HG02852 (cell line): ENCODE data around the gene HECTD1.
"Not testable (repeated sequence)": the region's sequence is repeated elsewhere in the genome, so short reads cannot be mapped to it uniquely, and the experiment has no call there.

Source experiments
- ATAC-seq: cut with Tn5 transposase; IDR thresholded peaks from one replicate; pipeline ENCODE4 v1.9.1; 2021; ENCODE audit warnings: mild to moderate bottlenecking, moderate library complexity; ENCODE audit not compliant: unreplicated experiment

Gene HECTD1

DNA sequence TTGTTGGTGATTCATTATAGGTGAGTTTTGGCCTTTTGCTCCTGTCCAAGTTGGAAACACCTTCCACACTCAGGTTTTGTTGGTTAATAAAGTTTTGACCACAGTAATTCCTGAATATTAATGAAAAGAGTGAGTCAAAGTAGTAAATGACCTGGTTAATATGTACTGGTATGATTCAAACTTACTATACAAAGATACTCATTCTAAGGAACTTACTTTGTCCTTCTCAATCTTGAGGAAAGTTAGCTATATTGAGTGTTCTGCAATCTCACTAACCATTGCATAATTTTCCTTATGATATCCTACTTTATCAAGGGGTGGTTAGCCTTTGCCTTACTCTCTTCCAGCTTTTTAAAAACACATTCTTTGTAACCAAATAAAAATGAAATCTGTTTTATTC, 20.9 kb upstream of the HECTD1 start:
- no peak for ATAC-seq

DNA sequence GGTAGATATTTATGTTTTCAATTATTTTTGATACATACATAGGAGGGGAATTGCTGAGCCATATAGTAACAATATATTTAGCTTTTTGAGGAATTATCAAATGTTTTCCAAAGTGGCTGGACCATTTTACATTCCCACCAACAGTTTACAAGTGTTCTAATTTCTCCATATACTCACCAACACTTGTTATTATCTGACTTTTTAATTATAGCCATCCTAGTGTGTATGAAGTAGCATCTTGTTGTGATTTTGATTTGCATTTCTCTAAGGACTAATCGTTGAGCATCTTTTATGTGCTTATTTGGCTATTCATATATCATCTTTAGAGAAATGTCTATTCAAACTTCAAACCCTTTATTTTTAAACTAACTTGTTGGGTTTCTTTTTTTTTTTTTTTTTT, 17.2 kb upstream of the HECTD1 start:
- ATAC-seq, result no peak

DNA sequence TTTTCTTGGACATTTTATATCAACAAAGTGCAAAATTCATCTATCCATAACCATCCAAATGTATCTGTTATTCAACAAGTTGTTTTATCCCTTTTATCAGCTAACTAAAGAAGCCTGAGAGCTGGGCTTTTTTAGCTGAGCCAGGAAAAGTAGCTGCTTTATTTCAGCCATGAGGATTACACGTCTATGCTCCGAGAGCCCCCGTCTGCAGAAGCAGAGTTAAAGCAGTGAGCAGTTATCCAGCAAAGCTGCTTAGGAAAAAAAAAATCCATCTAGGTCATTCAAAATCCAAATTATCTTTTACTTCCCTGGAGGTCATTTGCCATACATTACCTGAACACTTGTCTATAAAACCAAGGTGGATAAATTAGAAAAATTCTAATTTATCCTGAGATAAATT, 15.7 kb upstream of the HECTD1 start:
- ATAC-seq, result no peak

DNA sequence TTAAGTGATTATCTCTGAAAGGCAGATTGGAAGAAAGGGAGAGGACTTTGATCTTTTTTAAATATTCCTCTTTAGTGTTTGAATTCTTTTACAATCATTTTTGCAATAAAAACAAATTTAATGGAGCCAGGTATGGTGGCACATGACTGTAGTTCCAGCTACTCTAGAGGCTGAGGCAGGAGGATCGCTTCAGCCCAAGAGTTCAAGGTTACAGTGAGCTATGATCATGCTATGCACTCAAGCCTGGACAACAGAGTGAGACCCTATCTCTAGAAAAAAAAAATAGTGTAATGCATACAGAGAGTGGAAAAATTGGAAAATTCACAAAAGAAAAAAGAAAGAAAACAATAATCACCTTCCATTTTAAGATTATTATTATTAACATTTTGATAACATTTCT, 15.2 kb upstream of the HECTD1 start:
- no peak for ATAC-seq

DNA sequence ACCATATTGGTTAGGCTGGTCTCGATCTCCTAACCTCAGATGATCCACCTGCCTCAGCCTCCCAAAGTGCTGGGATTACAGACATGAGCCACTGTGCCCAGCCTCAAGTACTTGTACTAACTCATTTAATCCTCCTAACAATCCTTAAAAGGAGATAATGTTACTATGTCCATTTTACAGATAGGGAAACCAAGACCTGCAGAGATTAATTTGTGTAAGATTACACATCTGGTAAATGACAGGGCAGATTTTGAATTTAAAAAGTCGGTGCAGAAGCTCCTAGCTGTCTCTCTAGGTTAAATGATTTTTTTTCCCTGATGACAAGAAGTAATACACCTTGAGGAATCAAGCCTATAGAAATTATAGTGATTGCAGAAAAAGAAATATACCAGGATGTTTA, 13.7 kb upstream of the HECTD1 start:
- ATAC-seq, result no peak

DNA sequence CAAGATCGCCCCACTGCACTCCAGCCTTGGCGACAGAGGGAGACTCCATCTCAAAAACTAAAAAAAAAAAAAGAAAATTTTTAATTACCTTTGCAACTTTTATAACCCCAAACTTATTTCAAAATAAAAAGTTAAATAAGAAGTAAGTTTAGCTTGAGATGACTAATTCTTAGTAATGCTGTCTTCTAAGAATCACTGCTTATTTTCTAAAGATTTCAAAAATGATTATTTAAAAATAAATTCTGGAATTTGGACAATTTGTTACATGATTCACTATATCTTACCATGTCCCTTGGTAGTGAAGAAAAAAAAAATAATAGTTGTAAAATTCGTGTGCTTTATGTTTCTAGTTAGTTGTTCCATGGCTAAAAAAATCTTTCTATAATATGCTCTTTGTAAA, 11.6 kb upstream of the HECTD1 start:
- ATAC-seq, result no peak

DNA sequence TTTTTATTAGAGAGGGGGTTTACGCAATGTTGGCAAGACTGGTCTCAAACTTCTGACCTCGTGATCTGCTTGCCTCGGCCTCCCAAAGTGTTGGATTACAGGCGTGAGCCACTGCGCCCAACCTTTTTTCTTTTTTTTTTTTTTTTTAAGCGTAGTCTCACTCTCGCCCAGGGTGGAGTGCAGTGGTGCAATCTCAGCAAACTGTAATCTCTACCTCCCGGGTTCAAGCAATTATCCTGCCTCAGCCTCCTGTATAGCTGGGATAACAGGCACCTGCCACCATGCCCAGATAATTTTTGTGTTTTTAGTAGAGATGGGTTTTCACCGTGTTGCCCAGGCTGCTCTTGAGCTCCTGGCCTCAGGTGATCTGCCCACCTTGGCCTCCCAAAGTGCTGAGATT, 8.8 kb upstream of the HECTD1 start:
- no peak for ATAC-seq

DNA sequence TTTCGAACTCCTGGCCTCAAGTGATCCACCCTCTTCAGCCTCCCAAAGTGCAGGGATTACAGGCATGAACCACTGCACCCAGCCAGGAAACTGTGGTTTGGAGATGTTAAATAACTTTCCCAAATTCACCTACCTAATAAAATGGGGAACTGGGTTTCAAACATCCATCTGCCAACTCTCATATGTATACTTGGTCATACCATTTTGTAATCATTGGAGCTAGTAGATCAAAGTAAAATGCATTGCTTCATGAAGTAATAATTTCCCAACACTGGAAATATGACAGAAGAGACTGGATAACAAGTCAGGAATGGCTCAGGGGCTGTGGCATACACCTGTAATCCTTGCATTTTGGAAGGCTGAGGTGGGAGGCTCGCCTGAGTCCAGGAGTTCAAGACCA, 5.3 kb upstream of the HECTD1 start:
- ATAC-seq, result no peak

DNA sequence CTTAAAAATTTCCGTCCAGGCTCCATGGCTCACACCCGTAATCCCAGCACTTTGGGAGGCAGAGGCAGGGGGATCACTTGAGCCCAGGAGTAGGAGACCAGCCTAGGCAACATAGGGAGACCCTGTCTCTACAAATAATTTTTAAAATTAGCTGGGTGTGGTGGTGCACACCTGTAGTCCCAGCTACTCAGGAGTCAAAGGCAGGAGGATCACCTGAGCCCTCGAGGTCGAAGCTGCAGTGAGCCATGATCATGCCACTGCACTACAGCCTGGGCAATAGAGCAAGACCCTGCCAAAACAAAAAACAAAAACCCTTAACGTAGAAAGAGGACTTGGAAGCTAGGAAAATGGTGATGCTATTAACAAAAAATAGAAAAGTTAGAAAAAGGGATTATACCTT, 2.0 kb upstream of the HECTD1 start:
- no peak for ATAC-seq

DNA sequence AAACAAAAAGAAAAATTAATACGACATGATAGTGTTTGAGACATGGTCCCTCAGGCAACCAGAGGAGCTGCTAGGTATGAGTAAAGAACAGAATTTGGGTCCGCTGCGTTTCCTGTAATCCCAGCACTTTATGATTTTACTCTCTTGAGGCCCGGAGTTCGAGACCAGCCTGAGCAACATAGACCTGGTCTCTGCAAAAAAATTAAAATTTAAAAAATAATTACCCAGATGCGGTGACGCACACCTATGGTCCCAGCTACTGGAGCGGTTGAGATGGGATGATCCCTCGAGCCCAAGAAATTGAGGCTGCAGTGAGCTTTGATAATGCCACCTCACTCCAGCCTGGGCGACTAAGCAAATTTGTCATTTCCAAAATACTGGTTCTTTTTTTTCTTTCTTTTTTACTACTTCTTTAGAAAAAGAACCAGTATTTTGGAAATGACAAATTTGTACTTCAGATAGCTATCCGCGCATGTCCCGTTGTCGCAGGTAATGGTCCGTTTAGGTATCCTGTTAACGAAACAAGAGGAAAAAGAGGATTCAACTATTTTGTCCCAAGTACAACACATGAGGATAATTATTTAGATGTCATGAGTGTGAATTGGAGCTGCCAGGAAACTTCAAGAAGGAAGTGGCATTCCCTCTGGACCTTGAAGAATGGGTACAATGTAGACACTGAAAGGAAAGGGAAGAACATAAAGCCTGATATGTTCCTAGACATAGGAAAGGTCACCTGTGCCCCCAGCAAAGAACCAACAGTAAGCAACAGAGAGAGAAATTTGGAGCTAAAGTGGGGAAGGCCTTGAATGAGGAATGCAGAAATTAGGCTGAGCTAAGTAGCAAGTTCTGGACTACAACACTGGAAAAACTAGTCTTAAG, 1.2 kb upstream of the HECTD1 start:
- ATAC-seq, result no peak

DNA sequence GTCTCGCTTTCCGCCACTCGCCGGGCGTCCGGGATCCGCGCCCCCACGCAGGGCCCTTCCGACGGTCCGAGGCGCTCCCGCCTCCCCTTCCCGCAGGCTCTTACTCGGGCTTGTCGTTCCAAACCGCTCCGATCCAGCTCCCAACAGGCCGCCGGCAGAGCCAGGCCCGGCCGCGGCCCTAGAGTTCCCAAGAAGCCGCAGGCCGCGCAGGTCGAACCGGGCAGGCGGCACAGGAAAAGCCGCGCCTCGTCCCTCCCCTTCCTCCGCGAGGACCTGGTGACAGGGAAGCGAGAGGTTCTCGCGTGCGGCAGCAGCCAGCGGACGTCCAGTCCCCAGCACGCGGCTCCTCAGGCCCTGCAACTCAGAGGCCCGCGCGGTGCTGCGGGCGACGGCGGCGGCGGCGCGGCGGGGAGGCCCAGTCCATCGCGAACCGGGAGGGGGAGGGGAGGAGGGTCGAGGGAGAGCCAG, 272 bp downstream of the HECTD1 start:
- ATAC-seq, result peak; percentile 35

DNA sequence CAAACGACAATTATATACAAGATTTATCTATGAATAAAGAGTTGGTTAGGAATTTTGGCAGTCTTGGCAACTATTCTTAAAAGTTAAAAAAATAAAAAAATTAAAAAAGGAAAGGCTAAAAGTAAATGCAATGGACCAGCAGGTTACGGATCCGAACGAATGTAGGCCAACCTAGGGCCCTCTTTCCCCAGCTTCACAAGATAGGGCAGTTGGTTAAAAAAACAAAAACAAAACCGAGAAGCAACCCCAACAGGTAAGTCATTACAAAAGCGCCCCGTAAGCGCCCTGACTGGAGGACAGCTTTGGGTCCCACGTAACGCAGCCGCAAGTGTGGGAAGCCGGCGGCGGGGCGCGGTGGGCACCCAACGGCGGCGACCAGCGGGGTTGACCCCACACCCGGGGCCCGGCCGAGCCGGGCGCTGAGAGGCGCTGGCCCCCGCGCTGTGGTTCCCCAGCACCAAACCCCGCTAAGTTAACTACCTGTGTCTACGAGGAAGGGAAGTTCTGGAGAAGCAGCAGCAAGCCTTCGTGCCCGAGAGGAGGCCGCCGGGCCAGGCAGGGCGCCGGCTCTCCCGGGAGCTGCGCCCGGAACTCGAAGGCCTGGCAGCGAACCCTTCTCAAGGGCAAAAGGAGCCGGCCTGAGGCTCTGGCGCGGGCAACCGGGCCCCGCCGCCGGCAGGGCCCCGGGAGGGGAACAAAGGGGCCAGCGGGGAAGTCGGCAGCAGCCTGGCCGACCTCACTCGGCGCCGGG, 882 bp downstream of the HECTD1 start:
- ATAC-seq, result peak; percentile 14

DNA sequence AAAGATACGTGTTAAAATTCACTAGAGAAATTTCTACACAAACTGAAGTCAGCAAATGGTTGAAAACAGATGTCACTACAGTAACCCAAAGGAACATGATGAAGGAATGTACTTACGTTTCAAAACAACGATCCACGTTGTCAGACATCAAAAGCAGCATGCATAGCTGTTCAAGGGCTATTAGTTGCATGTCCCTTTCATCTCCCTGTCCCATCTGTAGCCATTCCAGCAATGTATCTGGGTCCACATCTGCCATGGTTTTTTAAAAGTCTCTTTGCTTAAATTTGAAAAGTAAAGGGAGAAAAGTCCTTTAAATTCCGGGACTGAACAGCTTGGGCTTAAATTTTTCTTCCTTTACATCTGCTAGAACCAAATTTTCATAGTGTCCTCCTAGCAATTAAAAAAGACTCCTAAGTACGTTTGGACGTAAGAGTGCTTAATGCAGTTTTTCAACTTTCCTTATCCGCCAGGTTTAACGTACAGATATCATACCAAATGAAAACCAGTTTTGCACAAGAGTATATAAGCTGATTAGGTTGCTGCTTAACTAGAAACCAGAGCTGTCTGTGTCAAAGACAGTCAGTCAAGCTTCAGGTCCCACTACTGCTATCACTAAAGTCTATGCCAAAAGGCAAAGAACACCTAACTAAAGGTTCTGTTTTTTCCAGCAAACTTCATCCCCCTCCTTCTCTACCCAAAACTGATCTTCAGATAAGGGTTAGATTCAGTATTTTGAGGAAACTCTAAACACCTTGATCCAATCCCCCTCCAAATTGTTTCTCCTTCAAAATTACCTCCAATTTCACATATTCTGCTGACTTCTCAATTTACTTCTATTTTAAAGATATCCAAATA, 1.7 kb downstream of the HECTD1 start:
- no peak for ATAC-seq

DNA sequence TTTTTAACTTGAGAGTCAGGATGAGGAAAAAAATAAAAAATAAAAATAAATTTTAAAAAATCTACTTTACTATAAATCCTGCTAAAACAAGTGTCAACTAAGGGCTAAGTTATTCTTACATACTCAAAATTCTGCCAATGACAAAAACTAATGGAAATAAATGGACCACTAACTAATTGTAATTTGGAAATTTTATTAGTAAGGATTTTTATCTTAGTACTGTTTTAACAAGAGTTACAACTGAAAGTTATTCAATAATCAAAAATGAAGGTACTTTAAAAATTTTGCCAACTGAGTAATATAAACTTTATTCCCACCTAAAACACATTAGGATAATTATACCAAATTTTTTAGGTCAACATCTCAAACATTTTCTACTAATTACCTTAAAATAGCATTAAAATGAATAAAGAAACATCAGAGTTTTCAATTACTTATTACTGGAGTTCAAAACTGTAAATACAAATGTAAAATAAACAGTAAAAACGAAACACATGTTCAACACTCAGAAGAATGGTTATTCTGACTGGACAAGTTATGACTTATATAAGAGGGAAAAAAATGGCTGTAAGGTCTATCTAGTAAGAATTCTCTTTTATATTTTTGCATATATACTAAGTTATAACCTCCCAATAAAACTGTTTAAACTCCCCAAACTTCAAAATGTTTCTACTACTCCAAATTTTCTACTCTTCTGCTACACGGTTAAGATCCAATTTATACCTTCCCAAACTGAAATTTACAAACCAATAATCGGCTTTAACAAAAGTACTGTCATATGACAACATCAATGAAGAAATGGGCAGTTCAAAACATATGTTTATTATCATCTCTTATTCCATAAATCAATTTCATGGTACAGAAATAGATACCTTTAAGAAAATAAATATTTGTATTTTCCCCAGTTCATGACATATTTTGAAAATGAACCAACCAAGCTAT, 2.7 kb downstream of the HECTD1 start:
- no peak for ATAC-seq

DNA sequence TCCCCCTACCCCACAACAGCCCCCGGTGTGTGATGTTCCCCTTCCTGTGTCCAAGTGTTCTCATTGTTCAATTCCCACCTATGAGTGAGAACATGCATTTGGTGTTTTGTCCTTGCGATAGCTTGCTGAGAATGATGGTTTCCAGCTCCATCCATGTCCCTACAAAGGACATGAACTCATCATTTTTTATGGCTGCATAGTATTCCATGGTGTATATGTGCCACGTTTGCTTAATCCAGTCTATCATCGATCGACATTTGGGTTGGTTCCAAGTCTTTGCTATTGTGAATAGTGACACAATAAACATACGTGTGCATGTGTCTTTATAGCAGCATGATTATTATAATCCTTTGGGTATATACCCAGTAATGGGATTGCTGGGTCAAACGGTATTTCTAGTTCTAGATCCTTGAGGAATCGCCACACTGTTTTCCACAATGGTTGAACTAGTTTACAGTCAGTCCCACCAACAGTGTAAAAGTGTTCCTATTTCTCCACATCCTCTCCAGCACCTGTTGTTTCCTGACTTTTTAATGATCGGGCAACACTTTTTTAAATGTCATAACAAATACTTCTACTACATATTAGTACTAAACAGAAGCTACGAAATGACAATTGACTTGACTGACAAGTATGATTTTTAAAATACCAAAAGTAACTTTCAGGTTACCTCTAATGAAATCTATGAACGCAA, 3.5 kb downstream of the HECTD1 start:
- not testable (repeated sequence) for ATAC-seq

DNA sequence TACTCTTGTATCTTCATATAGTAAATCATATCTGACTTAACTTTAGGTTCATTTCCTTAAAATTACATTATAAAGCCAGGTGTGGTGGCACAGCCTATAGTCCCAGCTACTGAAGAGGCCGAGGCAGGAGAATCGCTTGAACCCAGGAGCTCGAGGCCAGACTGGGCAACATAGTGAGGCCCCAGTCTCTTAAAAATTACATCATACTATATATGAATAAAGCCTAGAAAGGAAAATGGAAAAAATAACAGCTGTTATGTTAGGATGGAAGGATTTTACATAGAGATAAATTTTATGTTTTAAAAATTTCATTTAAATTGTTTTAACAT, 4.2 kb downstream of the HECTD1 start:
- ATAC-seq, result no peak

DNA sequence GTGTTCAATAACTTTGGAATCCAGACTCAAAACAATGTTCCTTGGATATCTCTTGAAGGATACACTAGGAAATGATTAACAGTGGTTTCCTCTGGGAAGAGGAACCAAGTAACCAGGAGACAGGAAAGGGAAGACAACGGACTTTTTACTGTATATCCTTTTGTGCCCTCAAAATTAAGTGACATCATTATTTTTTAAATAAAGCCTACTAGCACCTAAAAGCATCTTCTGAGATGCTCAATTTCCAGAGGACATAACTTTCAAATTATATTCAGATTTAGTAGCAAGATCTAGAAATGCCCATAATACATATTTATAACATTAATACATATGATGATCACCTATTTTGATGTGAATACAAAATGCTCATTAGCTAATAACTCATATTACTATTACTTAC, 6.5 kb downstream of the HECTD1 start:
- no peak for ATAC-seq

DNA sequence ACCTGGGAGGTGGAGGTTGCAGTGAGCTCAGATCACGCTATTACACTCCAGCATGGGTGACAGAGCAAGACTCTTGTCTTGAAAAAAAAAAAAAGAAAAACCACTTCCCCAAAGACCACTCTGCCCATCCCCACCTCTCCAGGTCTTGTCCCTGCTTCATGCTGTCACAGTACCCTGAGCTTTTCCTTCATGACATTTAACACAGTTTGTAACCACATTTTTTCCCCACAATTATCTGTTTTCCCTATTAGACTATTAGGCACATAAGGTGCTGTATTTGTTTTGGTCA, 6.9 kb downstream of the HECTD1 start:
- ATAC-seq, result no peak

DNA sequence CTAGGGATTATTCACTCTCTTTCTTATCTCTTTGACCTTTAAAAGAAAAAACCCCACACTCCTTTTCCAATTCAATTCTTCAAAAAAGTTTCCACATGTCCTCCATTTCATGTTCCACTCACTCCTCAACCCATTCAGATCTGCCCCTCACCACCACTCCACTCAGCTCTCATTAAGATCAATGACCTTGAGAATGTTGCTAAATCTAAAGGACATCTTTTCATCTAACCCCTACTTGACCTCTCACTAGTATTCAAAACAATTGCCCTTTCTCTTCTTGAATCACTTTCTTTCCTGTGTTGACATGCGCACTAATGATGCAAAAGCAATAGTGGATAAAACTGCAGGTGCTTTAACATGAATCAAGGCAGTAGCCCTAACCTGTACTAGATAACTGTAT, 9.9 kb downstream of the HECTD1 start:
- ATAC-seq, result no peak
